Hypothalamus (tissue), 51 donors: ENCODE measurements around the gene CLDN11.

Source experiments
- DNase-seq, 51 donors: peaks; one replicate each; lab custom pipeline; 2025; lab: John Stamatoyannopoulos, UW

The CLDN11 gene

DNA sequence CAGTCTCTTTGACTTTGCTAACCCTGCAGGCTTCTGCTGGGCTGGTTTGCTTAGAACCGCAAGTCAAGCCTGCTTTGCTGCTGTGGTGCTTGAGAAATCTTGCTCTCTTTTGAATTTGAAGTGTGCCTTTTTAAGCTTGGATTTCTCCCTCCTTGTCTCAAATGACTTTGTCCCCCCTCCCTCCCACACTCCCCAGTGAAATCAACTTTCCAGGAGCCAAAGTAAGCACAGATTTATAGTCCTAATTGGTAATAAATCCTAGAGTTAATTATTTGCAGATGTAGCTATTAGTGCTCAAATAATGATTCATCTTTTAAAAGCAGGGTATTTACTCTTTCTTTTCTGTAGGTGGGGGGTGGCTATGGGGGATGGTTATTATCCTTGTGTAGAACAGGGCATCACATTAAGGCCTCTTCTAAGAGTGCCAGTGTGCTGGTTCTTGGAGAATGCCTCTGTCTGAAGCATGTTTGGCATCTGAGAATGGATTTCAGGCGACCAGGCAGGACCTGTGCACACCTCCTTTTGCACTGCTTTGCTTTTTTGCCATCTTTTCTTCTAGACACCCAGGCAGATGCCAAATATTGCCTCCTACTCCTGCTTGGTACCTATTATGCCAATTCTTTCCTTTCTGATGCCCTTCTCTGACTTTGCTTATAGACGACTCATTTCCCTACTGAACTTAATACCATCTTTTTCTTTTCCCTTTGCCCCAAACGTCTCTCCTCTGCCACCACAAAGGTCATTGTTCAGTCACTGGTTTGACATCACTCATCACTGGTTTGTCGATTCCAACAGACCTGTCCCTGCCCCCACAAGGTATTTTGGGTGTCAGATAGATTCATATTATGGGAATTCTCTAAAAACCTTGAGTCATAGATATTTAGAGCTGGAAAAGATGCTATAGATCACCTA lies 50.7 kb downstream of the CLDN11 start:
- DNase-seq, result peak in 3 of 51 donors; percentile 17 to 77 (median 21)

DNA sequence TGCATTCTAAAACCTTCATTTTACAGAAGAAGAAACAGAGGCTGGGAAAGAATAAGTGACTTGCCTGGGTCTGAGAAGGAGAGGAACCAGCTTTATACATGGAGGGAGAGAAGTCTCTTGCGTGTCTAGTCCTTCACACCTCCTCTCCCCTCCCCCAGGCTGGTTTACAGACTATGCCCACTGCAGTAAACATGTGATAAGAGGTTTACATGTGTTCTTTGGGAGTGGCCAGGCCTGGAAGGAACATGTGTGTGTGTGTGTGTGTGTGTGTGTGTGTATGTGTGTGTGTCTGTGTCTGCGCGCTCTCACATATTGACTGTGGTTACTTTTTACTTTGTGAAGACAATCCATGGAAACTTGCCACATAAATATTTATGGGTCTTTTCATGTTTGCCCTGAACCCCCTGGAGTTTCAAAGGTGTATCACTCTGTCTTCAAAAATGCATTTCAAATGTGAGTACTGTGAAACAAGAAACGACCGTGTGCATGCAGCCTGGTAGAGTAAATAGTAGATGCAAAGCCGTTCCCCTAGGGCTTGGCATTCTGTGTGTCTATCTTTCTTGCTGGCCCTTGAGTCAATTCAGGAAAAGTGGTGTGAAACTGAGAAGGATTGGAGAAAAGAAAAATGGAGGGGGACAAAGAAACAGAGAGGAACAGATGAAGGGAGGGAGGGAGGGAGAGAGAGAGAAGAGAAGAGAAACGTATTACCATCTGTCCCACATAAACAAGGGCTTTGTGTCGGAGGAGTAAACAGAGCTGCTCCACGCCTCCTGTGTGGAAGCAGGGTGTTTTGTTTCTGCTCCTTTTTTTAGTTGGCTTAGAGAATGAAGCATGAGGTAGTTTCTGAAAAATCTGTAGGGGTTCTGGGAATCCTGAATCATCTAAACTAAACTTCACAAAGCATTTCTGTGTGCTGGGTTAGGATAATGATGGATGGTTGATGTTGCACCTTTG lies 51.7 kb downstream of the CLDN11 start:
- peak in 22 of 51 donors; percentile 12 to 88 (median 28) for DNase-seq

DNA sequence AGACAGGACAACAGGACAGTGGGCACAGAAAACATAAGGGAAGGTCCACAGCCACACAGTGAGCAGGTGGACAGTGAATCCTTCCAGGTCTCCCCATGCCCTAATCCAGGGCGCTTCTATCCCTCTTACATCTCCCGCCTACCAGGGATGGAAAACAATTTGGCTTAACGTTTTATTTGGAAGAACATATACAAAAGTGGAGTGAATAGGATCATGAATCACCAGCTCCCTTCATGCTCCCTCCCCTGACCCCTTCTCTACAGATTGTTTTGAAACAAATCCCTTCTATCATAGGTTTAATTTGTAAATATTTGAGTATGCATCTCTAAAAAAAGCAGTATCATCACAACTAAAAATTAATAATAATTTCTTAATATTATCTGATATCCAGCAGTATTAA lies 52.5 kb downstream of the CLDN11 start:
- DNase-seq, result peak in 1 of 51 donors; percentile 64

DNA sequence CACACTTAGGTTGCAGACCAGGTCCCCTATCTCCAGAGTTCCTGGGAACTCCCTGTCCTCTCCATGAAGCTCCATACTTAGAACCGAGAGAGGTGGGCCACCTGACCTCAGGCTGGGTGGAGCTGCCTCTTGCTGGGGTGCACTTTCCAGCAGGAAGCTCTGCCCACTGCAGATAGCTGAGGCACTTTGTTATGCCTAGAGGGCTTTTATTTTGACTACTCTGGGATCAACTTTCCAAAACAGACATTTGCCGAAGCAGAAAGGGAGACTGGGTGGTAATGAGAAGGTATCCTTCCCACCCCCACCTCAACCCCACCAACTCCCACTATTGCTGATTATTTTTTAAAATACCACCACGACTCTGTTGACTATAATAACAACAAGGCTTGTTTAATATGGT lies 54.7 kb downstream of the CLDN11 start:
- DNase-seq, result no peak

DNA sequence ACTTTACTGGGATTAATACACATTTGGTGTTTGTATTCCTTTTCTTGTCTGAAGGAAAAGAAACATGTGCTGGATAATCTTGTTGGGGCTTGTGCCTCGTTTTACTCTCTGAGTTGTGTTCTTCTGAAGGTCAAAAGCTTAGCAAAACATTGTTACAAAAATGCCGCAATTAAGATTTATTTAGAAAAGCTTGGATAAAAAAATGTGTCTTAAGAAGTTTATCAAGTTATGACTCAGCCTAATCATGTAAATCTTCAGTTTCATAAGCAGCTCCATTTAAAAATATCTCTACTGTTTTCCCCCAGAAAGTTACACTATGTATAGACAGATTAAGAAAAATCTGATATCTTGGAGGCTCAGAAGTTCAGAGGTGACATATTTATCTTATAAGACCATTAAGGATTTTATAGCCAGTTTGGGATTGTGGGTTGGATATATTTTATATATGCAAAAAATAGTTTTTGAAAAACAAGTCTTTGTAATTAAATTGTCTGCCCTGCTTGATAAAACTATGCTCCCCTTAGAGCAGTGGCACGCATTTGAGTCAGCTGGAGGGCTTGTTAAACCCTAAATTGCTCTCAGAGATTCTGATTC lies 56.5 kb downstream of the CLDN11 start:
- no peak for DNase-seq

DNA sequence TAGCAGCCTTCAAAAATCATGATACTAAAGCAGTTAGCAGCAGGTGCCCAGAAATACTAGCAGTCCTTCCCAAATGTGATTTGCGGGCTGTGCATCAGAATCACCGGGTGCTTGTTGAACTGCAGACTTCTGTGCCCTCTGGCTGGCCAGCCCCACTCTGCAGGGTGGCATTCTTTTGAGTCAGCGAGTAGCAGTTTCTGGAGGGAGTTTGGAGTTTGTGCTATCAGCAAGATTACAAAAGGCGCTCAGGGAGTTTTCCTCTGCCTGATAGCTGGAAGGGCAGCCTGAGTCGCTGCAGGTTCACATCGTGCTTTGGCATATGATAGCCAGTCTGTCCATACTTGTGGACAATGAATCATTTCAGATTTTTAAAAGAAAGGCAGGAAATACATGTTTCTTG lies 57.6 kb downstream of the CLDN11 start:
- DNase-seq, result peak in 21 of 51 donors; percentile 9 to 69 (median 32)

DNA sequence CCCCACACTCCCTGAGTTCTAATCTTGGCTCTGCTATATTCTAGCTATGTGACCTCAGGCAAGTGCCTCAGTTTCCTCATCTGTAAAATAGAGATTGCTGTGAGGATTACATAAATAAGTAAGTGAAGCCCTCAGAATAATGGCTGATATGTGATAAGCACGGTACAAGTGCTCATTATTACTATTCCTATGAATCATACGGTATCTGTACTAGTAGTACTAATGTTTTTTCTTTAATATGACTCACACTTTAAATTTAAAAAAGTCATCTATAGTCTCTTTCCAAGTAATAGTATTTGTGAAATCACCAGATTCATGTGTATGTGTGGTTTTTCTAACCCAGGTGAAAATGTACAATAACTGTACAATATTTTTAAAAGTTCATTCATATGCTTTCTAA lies 58.7 kb downstream of the CLDN11 start:
- no peak for DNase-seq

DNA sequence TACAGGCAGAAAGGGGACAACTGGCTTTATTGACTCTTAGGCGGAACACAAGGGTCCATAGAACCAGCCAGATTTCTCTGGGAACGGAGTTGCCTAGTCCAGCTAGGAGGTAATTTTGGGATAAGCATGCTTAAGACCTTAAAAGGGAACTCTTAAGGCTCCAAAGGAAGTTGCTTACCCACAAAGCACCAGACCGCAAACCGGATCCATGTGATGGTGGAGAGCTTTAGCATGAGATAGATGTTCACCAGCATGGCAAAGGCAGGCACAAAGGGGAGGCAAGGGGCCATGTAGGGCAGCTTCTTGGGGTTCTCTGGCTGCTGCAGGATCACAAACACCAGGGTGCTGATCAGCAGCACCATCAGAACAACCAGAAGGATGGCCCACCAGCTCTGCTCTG lies 61.4 kb downstream of the CLDN11 start:
- DNase-seq, result no peak

DNA sequence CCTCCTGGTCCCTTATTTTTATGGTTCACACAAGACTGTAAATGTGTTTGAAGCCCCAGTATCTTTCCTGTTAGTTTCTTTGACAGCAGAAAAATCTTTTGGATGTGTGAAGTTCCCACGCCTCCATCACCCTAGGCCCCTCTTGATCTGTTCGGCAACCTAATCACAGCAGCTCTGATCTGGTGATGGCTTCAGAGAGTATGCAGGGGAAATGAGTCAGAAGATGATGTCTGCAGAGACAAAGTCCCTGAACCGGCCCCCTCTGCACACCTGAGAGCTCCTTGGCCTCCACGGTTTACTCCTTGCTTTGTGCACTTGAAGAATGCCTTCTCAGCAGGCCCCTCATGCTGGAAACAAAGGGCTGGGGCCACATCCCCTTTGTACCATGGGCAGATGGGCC lies 63.5 kb downstream of the CLDN11 start:
- DNase-seq, result no peak

DNA sequence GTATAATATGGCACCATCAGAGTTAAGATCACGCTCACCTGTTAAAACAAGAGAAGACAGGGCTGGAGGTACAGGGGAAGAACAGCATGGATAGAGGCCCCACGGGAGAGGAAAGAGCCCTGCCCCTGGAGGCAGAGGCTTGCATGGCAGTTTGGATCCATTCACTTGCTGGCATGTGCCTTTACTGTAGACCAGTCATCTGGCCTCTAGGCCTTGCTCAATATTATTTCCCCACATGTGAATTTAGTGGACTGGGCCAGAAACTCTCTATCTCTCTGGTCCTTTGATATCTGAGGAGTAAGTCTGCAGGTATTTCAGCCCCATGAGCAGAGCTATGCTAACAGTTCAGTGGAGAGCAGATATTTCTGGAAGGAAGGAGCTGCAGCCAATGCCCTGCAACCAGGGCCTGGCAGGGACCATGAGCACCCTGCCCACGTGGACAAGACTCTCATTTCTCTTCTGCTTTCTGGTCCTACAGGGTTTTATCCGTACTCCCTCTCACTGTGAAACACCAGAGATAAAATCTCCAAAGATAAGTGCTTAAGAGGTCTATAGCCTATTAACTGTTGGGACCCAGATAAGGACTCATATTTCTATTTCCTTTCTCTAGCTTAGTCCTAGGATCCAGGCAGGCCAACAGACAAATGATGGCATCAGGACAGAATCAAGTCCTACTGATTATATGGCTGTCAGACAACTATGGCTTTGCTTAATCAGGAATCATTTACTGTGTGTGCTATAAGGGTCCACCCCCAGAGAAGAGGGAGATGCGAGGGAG lies 65.0 kb downstream of the CLDN11 start:
- no peak for DNase-seq
